Cardiac muscle cell (in vitro differentiated cells and primary cell): ENCODE results near the gene BMAL1. TPM values are rescaled to one million over a fixed set of nuclear protein-coding genes. Genes with fewer than 3 reads are reported as not detected.

Experiments used
- DNase-seq, 2 donors: peaks; one replicate each; pipeline versions ENCODE4 v3.0.0 to v3.0.0-alpha.2; 2010 to 2017; ENCODE audit warnings: low read depth in 1 of 2, low spot score in 1 of 2
- H3K27ac ChIP-seq: fragments of 200-600 bp; sonication (generic); 2 replicates; pipeline ENCODE4 v1.5.1; 2016
- H3K27me3 ChIP-seq: fragments of 200-600 bp; sonication (generic); 2 replicates; pipeline ENCODE4 v1.6.0; 2016; ENCODE audit warnings: control low read depth
- H3K36me3 ChIP-seq: fragments of 200-600 bp; sonication (generic); 2 replicates; pipeline ENCODE4 v1.5.1; 2016; ENCODE audit warnings: control low read depth
- H3K4me1 ChIP-seq: fragments of 200-600 bp; sonication (generic); 2 replicates; pipeline ENCODE4 v1.8.1; 2017; ENCODE audit warnings: low read depth, mild to moderate bottlenecking, mixed run types
- H3K4me3 ChIP-seq: fragments of 200-600 bp; sonication (generic); 2 replicates; pipeline ENCODE4 v1.5.1; 2016; ENCODE audit warnings: mild to moderate bottlenecking
- H3K9me3 ChIP-seq: fragments of 200-600 bp; sonication (generic); 2 replicates; pipeline ENCODE4 v1.5.1; 2017; ENCODE audit warnings: low read depth, mild to moderate bottlenecking, control low read depth
- CTCF ChIP-seq: IDR thresholded peaks from 2 replicates; pipeline ENCODE4 v1.5.1; 2012; ENCODE audit warnings: low read depth, mild to moderate bottlenecking, low read length
- polyA plus RNA-seq: library from polyadenylated mRNA; unstranded; fragments of >200 nt; fragmentation: Nextera tagmentation; extraction: Ambion mirVana; gene quantifications from 2 replicates; pipeline ENCODE4 v1.2.1, GENCODE V29; 2016
- total RNA-seq: library from RNA; depleted of rRNA; stranded (reverse); fragments of >200 nt; gene quantifications from 2 replicates; pipeline ENCODE4 v1.2.3, GENCODE V29; 2016

Gene BMAL1
- total and polyA plus RNA-seq, 2 experiments from 2014 or later = 3.9 to 12.4 TPM

- Histone ChIP-seq H3K27ac (no peak overlapping the region), H3K36me3 (no peaks in the 10 kb centered on the region)
Observed at GRCh38 chr11:13298765-13299164, 21.2 kb downstream of the BMAL1 start.

GRCh38 chr11:13301522-13301921, 23.9 kb downstream of the BMAL1 start:
- Histone ChIP-seq H3K27ac (no peak overlapping the region), H3K4me3 (no peak overlapping the region), H3K27me3 (no peaks in the 10 kb centered on the region), H3K9me3 (no peaks in the 10 kb centered on the region), H3K4me1 (no peaks in the 10 kb centered on the region), H3K36me3 (no peaks in the 10 kb centered on the region)
- DNase-seq = no peak
- no peak for TF ChIP-seq CTCF

More at GRCh38 chr11:13298765-13299164, 21.2 kb downstream of the BMAL1 start:
- Histone ChIP-seq H3K4me1 (no peaks in the 10 kb centered on the region), H3K27me3 (no peaks in the 10 kb centered on the region), H3K4me3 (no peak overlapping the region), H3K9me3 (no peaks in the 10 kb centered on the region)
- no peak for DNase-seq
- TF ChIP-seq CTCF = no peak

GRCh38 chr11:13302420-13302958, 24.9 kb downstream of the BMAL1 start:
- Histone ChIP-seq H3K9me3 (no peaks in the 10 kb centered on the region), H3K27ac (no peak overlapping the region), H3K27me3 (no peaks in the 10 kb centered on the region), H3K4me3 (no peak overlapping the region), H3K36me3 (no peaks in the 10 kb centered on the region), H3K4me1 (no peaks in the 10 kb centered on the region)
- no peak for TF ChIP-seq CTCF
- DNase-seq = no peak

GRCh38 chr11:13303668-13304649, 26.4 kb downstream of the BMAL1 start:
- Histone ChIP-seq H3K4me3 (no peak overlapping the region), H3K36me3 (no peaks in the 10 kb centered on the region), H3K9me3 (no peaks in the 10 kb centered on the region), H3K27me3 (no peaks in the 10 kb centered on the region), H3K27ac (no peak overlapping the region), H3K4me1 (no peaks in the 10 kb centered on the region)
- DNase-seq = no peak
- TF ChIP-seq CTCF = no peak

GRCh38 chr11:13304655-13305335, 27.2 kb downstream of the BMAL1 start:
- Histone ChIP-seq H3K9me3 (no peaks in the 10 kb centered on the region), H3K4me1 (no peaks in the 10 kb centered on the region), H3K4me3 (no peak overlapping the region), H3K36me3 (no peaks in the 10 kb centered on the region), H3K27me3 (no peaks in the 10 kb centered on the region), H3K27ac (no peak overlapping the region)
- DNase-seq = no peak
- no peak for TF ChIP-seq CTCF
